Measurements from ENCODE around the gene MED27. TPM values are rescaled to one million over a fixed set of nuclear protein-coding genes. Genes with fewer than 3 reads are reported as not detected.
"Not testable (repeated sequence)": the region's sequence is repeated elsewhere in the genome, so short reads cannot be mapped to it uniquely, and the experiment has no call there.

The MED27 gene
- total and polyA plus RNA-seq, 8 donors, result 0.87 to 21.9 (median 12.7) TPM

DNA sequence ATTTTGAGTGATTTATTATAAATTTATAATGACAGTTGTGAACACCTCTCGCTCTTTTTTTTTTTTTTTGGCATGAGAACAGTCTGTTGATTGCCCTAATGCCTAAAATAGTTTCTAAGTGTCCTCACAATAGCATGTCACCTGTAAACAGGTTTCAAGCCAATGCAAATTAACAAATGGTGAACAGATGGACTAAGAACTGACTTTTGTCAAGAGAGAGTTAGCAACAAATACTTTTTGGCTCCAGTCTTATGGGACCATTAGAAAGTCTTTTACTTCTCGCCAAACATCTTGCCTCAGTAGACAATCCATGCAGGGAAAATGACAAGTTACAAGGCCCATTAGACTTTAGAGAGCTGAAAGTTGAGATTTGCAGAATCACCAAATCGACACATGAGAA, 67.8 kb downstream of the MED27 start:
- H3K36me3 ChIP-seq, result peaks cover 0 to 19% (median 13%) of the 10 kb centered on the region in 4 donors
- TF ChIP-seq POLR2A (IDR thresholded peaks at IDR 0.05) (no peak), EP300 (IDR thresholded peaks at IDR 0.05) (no peak), POLR2AphosphoS5 (IDR thresholded peaks at IDR 0.05) (no peak)
- TF ChIP-seq, protein P1, sequence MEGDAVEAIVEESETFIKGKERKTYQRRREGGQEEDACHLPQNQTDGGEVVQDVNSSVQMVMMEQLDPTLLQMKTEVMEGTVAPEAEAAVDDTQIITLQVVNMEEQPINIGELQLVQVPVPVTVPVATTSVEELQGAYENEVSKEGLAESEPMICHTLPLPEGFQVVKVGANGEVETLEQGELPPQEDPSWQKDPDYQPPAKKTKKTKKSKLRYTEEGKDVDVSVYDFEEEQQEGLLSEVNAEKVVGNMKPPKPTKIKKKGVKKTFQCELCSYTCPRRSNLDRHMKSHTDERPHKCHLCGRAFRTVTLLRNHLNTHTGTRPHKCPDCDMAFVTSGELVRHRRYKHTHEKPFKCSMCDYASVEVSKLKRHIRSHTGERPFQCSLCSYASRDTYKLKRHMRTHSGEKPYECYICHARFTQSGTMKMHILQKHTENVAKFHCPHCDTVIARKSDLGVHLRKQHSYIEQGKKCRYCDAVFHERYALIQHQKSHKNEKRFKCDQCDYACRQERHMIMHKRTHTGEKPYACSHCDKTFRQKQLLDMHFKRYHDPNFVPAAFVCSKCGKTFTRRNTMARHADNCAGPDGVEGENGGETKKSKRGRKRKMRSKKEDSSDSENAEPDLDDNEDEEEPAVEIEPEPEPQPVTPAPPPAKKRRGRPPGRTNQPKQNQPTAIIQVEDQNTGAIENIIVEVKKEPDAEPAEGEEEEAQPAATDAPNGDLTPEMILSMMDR (IDR thresholded peaks at IDR 0.05), result no peak
- H3K4me3 ChIP-seq, result no peak overlapping the region
- no peak overlapping the region for H3K27ac ChIP-seq
- 94 to 99% (median 96%) methylated on average over 3 of the region's 3 CpGs for WGBS, 5 donors
- peaks cover 0 to 24% (median 4%) of the 10 kb centered on the region in 4 donors for H3K4me1 ChIP-seq
- H3K27me3 ChIP-seq, result no peaks in the 10 kb centered on the region
- no peak for DNase-seq
- no peaks in the 10 kb centered on the region for H3K9me3 ChIP-seq
- intact Hi-C loops (cut with DNase I; ENCODE audit: low total_unique reads), result no loop called here

DNA sequence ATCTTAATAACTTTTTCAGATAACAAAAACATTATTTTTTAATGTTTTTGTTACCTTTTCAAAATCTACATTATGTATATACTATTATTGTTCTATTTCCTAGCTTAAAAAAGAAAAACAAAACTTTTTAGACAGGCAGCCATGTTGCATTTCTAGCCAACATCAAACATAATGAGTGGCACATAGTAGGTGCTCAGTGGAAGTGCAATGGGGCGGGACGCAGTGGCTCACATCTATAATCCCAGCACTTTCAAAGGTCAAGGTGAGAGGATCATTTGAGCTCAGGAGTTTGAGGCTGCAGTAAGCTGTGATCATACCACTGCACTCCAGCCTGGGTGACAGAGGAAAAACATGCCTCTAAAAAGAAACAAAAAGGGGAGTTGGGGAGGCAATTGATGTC, 68.4 kb downstream of the MED27 start:
- TF ChIP-seq EP300 (IDR thresholded peaks at IDR 0.05) (no peak), POLR2AphosphoS5 (IDR thresholded peaks at IDR 0.05) (no peak), POLR2A (IDR thresholded peaks at IDR 0.05) (no peak)
- TF ChIP-seq, protein P1 (IDR thresholded peaks at IDR 0.05), result no peak
- WGBS, 5 donors, result 86 to 97% (median 92%) methylated on average over 2 of the region's 2 CpGs
- peaks cover 0 to 19% (median 13%) of the 10 kb centered on the region in 4 donors for H3K36me3 ChIP-seq
- no peak overlapping the region for H3K4me3 ChIP-seq
- H3K9me3 ChIP-seq, result no peaks in the 10 kb centered on the region
- no peak for DNase-seq
- peaks cover 0 to 28% (median 7%) of the 10 kb centered on the region in 4 donors for H3K4me1 ChIP-seq
- H3K27me3 ChIP-seq, result no peaks in the 10 kb centered on the region
- intact Hi-C loops (cut with DNase I; ENCODE audit: low total_unique reads), result no loop called here
- H3K27ac ChIP-seq, result no peak overlapping the region

DNA sequence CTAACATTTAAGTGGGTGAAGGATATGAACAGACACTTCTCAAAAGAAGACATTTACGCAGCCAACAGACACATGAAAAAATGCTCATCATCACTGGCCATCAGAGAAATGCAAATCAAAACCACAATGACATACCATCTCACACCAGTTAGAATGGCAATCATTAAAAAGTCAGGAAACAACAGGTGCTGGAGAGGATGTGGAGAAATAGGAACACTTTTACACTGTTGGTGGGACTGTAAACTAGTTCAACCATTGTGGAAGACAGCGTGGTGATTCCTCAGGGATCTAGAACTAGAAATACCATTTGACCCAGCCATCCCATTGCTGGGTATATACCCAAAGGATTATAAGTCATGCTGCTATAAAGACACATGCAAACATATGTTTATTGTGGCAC, 69.5 kb downstream of the MED27 start:
- peaks cover 0 to 19% (median 13%) of the 10 kb centered on the region in 4 donors for H3K36me3 ChIP-seq
- H3K9me3 ChIP-seq; DNase-seq; H3K27ac ChIP-seq; H3K27me3 ChIP-seq; H3K4me3 ChIP-seq; intact Hi-C loops (cut with DNase I; ENCODE audit: low total_unique reads): not testable (repeated sequence)
- WGBS, 5 donors, result 71 to 100% (median 88%) methylated on average over 2 of the region's 2 CpGs
- peaks cover 0 to 28% (median 7%) of the 10 kb centered on the region in 4 donors for H3K4me1 ChIP-seq

DNA sequence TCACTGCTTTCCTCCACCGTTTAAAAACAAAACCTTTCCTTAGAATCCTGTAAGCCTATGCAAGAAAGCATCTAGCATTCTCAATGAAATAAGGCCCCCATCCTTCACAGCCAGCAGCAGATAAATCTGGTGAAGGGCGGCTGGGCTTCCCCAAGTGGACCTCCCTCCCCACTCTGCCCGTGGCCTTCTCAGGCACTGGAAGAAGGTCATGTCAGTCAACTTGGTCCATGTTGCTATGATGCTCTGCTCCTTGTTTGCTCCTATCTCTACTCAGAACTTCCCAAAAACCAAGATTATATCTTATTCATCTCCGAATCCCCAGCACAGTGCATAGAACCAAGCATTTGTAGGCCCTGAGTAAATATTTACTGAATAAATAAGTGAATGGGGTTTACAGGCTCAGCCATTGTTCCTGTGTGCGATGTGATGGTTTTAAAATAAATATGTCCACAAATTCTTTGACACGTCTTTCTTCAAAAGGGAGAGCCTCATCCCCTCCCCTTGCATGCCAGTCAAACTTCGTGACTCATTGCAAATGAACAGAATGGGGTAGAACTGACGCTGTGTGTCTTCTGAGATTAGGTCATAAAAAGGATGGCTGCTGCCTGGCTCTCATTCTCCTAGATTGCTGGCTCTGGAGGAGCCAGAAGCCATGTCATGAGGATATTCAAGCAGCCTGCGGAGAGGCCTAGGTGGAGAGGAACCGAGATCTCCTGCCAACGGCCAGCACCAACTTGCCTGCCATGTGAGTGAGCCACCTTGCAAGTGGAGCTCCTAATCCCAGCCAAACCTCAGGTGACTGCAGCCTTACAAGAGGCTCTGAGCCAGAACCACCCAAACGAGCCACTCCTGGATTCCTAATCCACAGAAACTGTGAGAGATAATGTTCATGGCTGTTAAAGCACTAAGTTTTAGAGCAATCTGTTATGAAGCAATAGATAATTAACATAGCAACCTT, 70.5 kb downstream of the MED27 start:
- no peaks in the 10 kb centered on the region for H3K27me3 ChIP-seq
- H3K4me1 ChIP-seq, result peaks cover 0 to 28% (median 7%) of the 10 kb centered on the region in 4 donors
- DNase-seq, result no peak
- intact Hi-C loops (cut with DNase I; ENCODE audit: low total_unique reads), result no loop called here
- H3K36me3 ChIP-seq, result peaks cover 0 to 17% (median 13%) of the 10 kb centered on the region in 4 donors
- no peak for TF ChIP-seq POLR2AphosphoS5 (IDR thresholded peaks at IDR 0.05)
- TF ChIP-seq EP300 (IDR thresholded peaks at IDR 0.05), result no peak
- TF ChIP-seq, protein P1 (IDR thresholded peaks at IDR 0.05), result no peak
- no peak for TF ChIP-seq POLR2A (IDR thresholded peaks at IDR 0.05)
- H3K27ac ChIP-seq, result no peak overlapping the region
- 67 to 77% (median 72%) methylated on average over 12 of the region's 12 CpGs for WGBS, 5 donors
- no peak overlapping the region for H3K4me3 ChIP-seq
- H3K9me3 ChIP-seq, result no peaks in the 10 kb centered on the region
